Peyer's patch (tissue), 4 donors: Measurements from ENCODE around the gene CHSY1.

Experiments
- CTCF ChIP-seq, 6 experiments: fragments of 450-650 bp in 4 of 6; fragments of 200-600 bp in 2 of 6; sonication (generic) in 1 of 6; IDR thresholded peaks; one replicate each; pipeline ENCODE4 v1.5.1; 2017 to 2019; ENCODE audit warnings: antibody characterized with exemption in 6 of 6, mild to moderate bottlenecking in 3 of 6, moderate library complexity in 1 of 6
- POLR2A ChIP-seq, 2 donors: fragments of 450-650 bp; IDR thresholded peaks; one replicate each; pipeline ENCODE4 v1.5.1; 2017; ENCODE audit warnings: antibody characterized with exemption in 2 of 2, mild to moderate bottlenecking in 2 of 2, moderate library complexity in 2 of 2

GRCh38 chr15:101203607-101204189 lies 48.1 kb downstream of the CHSY1 start:
- no peak for TF ChIP-seq CTCF (IDR thresholded peaks at IDR 0.05)
- no peak for TF ChIP-seq POLR2A (IDR thresholded peaks at IDR 0.05)
